Endothelial cell (in vitro differentiated cells): ENCODE measurements around the gene RNPS1. TPM values are rescaled to one million over a fixed set of nuclear protein-coding genes. Genes with fewer than 3 reads are reported as not detected.

Source experiments
- DNase-seq: peaks from one replicate; pipeline ENCODE4 v3.0.0; 2021; ENCODE audit warnings: low spot score
- H3K27ac Mint-ChIP-seq: one replicate; pipeline ENCODE4 v1.8.0; 2021; ENCODE audit warnings: mixed read lengths, inconsistent platforms; ENCODE audit not compliant: unreplicated experiment
- H3K27me3 Mint-ChIP-seq: one replicate; pipeline ENCODE4 v1.8.0; 2021; ENCODE audit warnings: mild to moderate bottlenecking, moderate library complexity, mixed read lengths, inconsistent platforms; ENCODE audit not compliant: unreplicated experiment
- H3K36me3 Mint-ChIP-seq: one replicate; pipeline ENCODE4 v1.8.0; 2021; ENCODE audit warnings: mild to moderate bottlenecking, low read depth, mixed read lengths, inconsistent platforms; ENCODE audit not compliant: unreplicated experiment
- H3K4me1 Mint-ChIP-seq: one replicate; pipeline ENCODE4 v1.8.0; 2021; ENCODE audit warnings: mild to moderate bottlenecking, mixed read lengths, inconsistent platforms; ENCODE audit not compliant: unreplicated experiment
- H3K4me3 Mint-ChIP-seq: one replicate; pipeline ENCODE4 v1.8.0; 2021; ENCODE audit warnings: mild to moderate bottlenecking, mixed read lengths, inconsistent platforms; ENCODE audit not compliant: unreplicated experiment
- H3K9me3 Mint-ChIP-seq: one replicate; pipeline ENCODE4 v1.8.0; 2021; ENCODE audit warnings: mixed read lengths, inconsistent platforms; ENCODE audit not compliant: unreplicated experiment
- total RNA-seq: library from RNA; stranded (reverse); fragmentation: NEBNext Ultra II Directional; extraction: Animal tissue kit (Norgen Biotek cat#: 25700); gene quantifications from one replicate; pipeline ENCODE4 v1.2.1, GENCODE V29; 2021; ENCODE audit not compliant: unreplicated experiment
- TF ChIP-seq, protein P1 (sequence below): fragments of 200-600 bp; sonication (generic); IDR thresholded peaks from one replicate; pipeline ENCODE4 v1.5.0; 2021; ENCODE audit warnings: antibody characterized with exemption; ENCODE audit not compliant: unreplicated experiment

The RNPS1 gene
- total RNA-seq, 1 donor from 2014 or later: 203 TPM

- peaks cover 8% of the 10 kb centered on the region for H3K36me3 Mint-ChIP-seq
Measured at GRCh38 chr16:2206780-2207433, 61.0 kb downstream of the RNPS1 start.

DNA sequence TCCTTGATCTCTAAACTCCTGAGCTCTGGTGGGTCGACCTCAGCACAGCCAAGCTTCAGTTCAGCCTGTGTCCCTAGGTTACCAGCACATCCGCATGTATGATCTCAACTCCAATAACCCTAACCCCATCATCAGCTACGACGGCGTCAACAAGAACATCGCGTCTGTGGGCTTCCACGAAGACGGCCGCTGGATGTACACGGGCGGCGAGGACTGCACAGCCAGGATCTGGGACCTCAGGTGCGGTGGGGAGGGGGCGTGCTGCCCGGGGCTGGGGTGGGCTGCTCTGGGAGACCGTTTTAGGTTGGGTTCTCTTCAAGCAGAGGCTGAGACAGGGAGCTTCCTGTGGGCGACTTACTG, 61.5 kb downstream of the RNPS1 start:
- peaks cover 8% of the 10 kb centered on the region for H3K36me3 Mint-ChIP-seq
- no peaks in the 10 kb centered on the region for H3K9me3 Mint-ChIP-seq
- DNase-seq: no peak
- H3K4me3 Mint-ChIP-seq: peak overlapping the region; percentile 85
- TF ChIP-seq, protein P1, sequence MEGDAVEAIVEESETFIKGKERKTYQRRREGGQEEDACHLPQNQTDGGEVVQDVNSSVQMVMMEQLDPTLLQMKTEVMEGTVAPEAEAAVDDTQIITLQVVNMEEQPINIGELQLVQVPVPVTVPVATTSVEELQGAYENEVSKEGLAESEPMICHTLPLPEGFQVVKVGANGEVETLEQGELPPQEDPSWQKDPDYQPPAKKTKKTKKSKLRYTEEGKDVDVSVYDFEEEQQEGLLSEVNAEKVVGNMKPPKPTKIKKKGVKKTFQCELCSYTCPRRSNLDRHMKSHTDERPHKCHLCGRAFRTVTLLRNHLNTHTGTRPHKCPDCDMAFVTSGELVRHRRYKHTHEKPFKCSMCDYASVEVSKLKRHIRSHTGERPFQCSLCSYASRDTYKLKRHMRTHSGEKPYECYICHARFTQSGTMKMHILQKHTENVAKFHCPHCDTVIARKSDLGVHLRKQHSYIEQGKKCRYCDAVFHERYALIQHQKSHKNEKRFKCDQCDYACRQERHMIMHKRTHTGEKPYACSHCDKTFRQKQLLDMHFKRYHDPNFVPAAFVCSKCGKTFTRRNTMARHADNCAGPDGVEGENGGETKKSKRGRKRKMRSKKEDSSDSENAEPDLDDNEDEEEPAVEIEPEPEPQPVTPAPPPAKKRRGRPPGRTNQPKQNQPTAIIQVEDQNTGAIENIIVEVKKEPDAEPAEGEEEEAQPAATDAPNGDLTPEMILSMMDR: no peak
- H3K27me3 Mint-ChIP-seq: peaks cover 14% of the 10 kb centered on the region
- H3K27ac Mint-ChIP-seq: peak overlapping the region; percentile 67
- H3K4me1 Mint-ChIP-seq: peaks cover 10% of the 10 kb centered on the region

More at GRCh38 chr16:2206780-2207433, 61.0 kb downstream of the RNPS1 start:
- Mint-ChIP-seq H3K9me3 (no peaks in the 10 kb centered on the region), H3K4me1 (peaks cover 12% of the 10 kb centered on the region), H3K27me3 (peaks cover 12% of the 10 kb centered on the region), H3K4me3 (peak overlapping the region; percentile 81), H3K27ac (no peak overlapping the region)
- TF ChIP-seq, protein P1: no peak
- DNase-seq: no peak

DNA sequence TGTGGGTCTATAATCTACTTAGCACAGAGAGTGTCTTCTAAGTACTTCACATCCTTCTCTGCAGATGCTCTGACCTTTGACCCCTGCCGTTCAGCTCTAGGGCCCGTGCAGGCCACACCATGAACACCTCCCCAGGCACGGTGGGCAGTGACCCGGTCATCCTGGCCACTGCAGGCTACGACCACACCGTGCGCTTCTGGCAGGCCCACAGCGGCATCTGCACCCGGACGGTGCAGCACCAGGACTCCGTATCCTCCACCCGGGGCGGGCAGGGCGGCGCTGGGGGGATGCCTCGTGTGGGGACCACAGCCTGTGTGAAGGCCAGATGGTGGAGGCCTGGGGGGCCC, 62.0 kb downstream of the RNPS1 start:
- no peak for DNase-seq
- Mint-ChIP-seq H3K4me1 (peaks cover 10% of the 10 kb centered on the region), H3K4me3 (peak overlapping the region; percentile 78)

DNA sequence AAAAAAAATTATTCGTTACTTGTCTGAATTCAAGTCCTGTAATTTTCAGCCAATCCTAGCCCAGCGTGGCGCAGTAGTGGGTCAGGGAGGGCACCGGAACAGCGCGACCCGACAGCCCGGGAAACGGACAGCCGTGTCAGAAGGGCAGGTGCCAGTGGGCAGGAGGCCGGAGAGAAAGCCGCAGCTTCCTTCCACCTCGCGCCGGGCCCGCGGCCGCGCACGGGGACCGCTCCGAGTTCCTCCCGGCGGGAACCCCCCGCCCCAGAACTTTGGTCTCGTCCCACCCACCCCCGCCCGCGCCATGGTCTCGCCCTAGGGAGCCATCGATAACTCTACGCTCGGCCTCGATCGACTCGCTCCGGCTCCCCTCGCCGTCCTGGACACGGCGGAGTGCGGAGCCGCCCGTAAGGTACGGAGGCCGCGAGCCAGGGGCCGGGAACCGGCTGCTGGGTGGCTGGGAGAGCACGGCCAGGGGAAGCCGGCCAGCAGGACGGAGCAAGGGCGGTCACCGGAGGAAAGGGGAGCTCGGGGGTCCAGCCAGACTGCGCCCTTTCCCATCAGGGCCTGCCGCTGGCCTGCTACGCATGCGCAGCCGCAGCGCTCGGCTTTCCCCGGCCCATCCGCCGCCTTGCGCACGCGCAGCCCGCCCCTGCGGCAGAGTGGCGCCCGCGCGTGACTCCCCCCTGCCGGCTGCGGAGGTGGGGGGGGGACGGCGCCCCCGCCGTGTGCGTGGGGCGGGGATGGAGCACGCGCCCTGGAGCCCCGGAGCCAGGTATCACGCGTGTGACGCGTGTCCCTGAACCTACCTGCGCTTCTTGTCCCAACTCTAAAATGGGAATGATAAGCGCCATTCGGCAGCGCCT, 62.6 kb downstream of the RNPS1 start, which contains the start of gene MLST8:
Gene MLST8, plus strand, starts transcription at position 351 of the 863 bp plus-strand sequence. CDS start 632 bp downstream, outside the sequence.
- TF ChIP-seq, protein P1: no peak
- Mint-ChIP-seq H3K27me3 (peaks cover 14% of the 10 kb centered on the region), H3K27ac (peak within 1 kb of the TSS; percentile 67), H3K4me1 (peaks cover 10% of the 10 kb centered on the region), H3K36me3 (peaks cover 10% of the 10 kb centered on the region), H3K4me3 (peak within 1 kb of the TSS; percentile 85), H3K9me3 (no peaks in the 10 kb centered on the region)
- DNase-seq: peak; percentile 82

More for the DNA sequence above, 62.0 kb downstream of the RNPS1 start:
- TF ChIP-seq, protein P1: no peak
- Mint-ChIP-seq H3K36me3 (peaks cover 8% of the 10 kb centered on the region), H3K27ac (no peak overlapping the region), H3K27me3 (peaks cover 14% of the 10 kb centered on the region), H3K9me3 (no peaks in the 10 kb centered on the region)
